ENCODE measurements around the gene SMAD6.

Gene SMAD6

DNA sequence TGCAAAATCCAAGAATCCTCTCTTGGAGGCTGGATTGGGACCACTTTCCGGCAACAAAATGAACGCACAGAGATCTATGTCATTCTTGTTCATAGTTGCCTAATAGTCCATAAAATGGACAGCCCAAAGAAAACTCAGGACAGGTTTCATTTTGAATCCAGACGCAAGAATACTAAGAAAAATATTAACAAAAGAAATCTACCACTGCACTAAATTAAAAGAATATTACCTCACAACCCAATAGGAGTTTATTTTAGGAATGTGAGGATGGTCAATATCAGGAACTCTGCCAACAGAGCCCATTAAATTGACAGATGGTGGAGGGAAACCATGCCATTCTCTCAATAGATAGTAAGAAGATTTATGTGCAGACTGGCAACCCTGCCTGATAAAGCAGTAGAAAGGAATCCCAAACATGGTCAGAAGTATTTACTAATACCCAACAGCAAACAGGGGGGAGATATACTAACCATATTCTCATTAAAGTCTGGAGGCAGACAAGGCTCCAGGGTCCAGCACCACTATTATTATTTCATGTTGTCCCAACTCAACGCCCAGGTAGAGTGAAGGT, 127.6 kb downstream of the SMAD6 start:
- no peak overlapping the region for H3K4me2 ChIP-seq (ENCODE audit: low read depth, low read length, poor library complexity, severe bottlenecking)
- no peaks in the 10 kb centered on the region for H3K4me1 ChIP-seq (ENCODE audit: insufficient read depth, low read length, poor library complexity, severe bottlenecking)
- H3K9me2 ChIP-seq (replicated peaks; ENCODE audit: low read depth, low read length), result no peaks in the 10 kb centered on the region
- no peak overlapping the region for H3K9ac ChIP-seq (ENCODE audit: low read depth, low read length, poor library complexity, severe bottlenecking)
- H3K79me2 ChIP-seq (ENCODE audit: insufficient read depth, low read length), result no peaks in the 10 kb centered on the region
- no peaks in the 10 kb centered on the region for H3F3A ChIP-seq (ENCODE audit: low read depth)
- H3K36me3 ChIP-seq (ENCODE audit: insufficient read depth, low read length), result no peaks in the 10 kb centered on the region
- no peaks in the 10 kb centered on the region for H4K20me1 ChIP-seq (ENCODE audit: insufficient read depth, low read length, poor library complexity, severe bottlenecking)
- H3K27me3 ChIP-seq (ENCODE audit: insufficient read depth, low read length, poor library complexity, severe bottlenecking), result no peaks in the 10 kb centered on the region
- no peak for TF ChIP-seq EZH2phosphoT487 (IDR thresholded peaks at IDR 0.05; ENCODE audit: borderline replicate concordance)
- TF ChIP-seq, protein P1, sequence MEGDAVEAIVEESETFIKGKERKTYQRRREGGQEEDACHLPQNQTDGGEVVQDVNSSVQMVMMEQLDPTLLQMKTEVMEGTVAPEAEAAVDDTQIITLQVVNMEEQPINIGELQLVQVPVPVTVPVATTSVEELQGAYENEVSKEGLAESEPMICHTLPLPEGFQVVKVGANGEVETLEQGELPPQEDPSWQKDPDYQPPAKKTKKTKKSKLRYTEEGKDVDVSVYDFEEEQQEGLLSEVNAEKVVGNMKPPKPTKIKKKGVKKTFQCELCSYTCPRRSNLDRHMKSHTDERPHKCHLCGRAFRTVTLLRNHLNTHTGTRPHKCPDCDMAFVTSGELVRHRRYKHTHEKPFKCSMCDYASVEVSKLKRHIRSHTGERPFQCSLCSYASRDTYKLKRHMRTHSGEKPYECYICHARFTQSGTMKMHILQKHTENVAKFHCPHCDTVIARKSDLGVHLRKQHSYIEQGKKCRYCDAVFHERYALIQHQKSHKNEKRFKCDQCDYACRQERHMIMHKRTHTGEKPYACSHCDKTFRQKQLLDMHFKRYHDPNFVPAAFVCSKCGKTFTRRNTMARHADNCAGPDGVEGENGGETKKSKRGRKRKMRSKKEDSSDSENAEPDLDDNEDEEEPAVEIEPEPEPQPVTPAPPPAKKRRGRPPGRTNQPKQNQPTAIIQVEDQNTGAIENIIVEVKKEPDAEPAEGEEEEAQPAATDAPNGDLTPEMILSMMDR (conservative IDR thresholded peaks at IDR 0.05; ENCODE audit: low read length), result no peak
- H2AFZ ChIP-seq (ENCODE audit: low read length), result no peak overlapping the region
- no peak overlapping the region for H3K4me3 ChIP-seq (ENCODE audit: low read length, poor library complexity, severe bottlenecking)
- H3K9me3 ChIP-seq (ENCODE audit: insufficient read depth, low read depth, low read length), result no peaks in the 10 kb centered on the region

DNA sequence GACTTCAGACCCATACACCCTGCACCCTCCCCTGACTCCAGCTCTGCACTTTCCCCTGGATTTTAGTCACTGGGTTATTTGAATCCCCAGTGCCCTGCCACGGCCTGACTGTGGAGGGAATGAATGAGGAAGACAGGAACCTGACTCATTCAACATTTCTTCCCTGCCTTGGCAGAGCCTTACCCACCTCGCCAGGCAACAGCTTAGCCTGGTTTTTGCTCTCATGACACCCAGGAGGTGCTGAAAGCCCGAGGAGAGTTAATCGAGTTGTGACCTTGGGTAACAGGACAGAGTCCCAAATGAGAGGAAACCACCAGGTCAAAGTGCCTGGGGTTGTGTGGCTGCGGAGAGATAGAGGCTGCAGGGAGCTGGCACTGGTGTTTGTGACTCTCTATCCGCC, 128.3 kb downstream of the SMAD6 start:
- Histone ChIP-seq H3K36me3 (ENCODE audit: insufficient read depth, low read length) (no peaks in the 10 kb centered on the region), H3K4me2 (ENCODE audit: low read depth, low read length, poor library complexity, severe bottlenecking) (no peak overlapping the region), H3K79me2 (ENCODE audit: insufficient read depth, low read length) (no peaks in the 10 kb centered on the region), H3K9me3 (ENCODE audit: insufficient read depth, low read depth, low read length) (no peaks in the 10 kb centered on the region), H3K4me1 (ENCODE audit: insufficient read depth, low read length, poor library complexity, severe bottlenecking) (no peaks in the 10 kb centered on the region), H3K9me2 (replicated peaks; ENCODE audit: low read depth, low read length) (no peaks in the 10 kb centered on the region), H3K9ac (ENCODE audit: low read depth, low read length, poor library complexity, severe bottlenecking) (no peak overlapping the region), H4K20me1 (ENCODE audit: insufficient read depth, low read length, poor library complexity, severe bottlenecking) (no peaks in the 10 kb centered on the region), H2AFZ (ENCODE audit: low read length) (no peak overlapping the region), H3K27me3 (ENCODE audit: insufficient read depth, low read length, poor library complexity, severe bottlenecking) (no peaks in the 10 kb centered on the region), H3F3A (ENCODE audit: low read depth) (no peaks in the 10 kb centered on the region), H3K4me3 (ENCODE audit: low read length, poor library complexity, severe bottlenecking) (no peak overlapping the region)
- no peak for TF ChIP-seq EZH2phosphoT487 (IDR thresholded peaks at IDR 0.05; ENCODE audit: borderline replicate concordance)
- TF ChIP-seq, protein P1 (conservative IDR thresholded peaks at IDR 0.05; ENCODE audit: low read length), result no peak

DNA sequence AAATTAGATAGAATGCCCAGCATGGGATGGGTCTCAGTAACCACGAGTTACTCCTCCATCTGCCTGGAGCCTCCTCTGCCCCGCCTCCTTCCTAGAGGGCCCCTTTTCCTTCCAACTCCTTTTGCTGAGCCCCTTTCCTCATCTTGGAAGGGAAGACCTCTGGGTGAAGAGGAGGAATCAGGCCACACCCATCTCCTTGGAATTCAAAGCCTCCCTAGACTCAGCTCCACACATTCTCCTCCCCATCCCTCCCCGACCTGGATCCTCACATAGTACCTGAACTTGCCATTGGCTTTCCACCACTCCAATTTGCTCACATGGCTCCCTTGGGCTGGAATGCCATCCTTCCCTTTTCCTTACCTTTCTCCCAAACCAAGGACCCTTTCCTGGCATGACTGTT, 128.8 kb downstream of the SMAD6 start:
- no peak overlapping the region for H3K4me3 ChIP-seq (ENCODE audit: low read length, poor library complexity, severe bottlenecking)
- no peaks in the 10 kb centered on the region for H3K27me3 ChIP-seq (ENCODE audit: insufficient read depth, low read length, poor library complexity, severe bottlenecking)
- no peaks in the 10 kb centered on the region for H3K9me2 ChIP-seq (replicated peaks; ENCODE audit: low read depth, low read length)
- no peak overlapping the region for H3K9ac ChIP-seq (ENCODE audit: low read depth, low read length, poor library complexity, severe bottlenecking)
- no peaks in the 10 kb centered on the region for H3K9me3 ChIP-seq (ENCODE audit: insufficient read depth, low read depth, low read length)
- TF ChIP-seq, protein P1 (conservative IDR thresholded peaks at IDR 0.05; ENCODE audit: low read length), result no peak
- TF ChIP-seq EZH2phosphoT487 (IDR thresholded peaks at IDR 0.05; ENCODE audit: borderline replicate concordance), result no peak
- no peaks in the 10 kb centered on the region for H3K4me1 ChIP-seq (ENCODE audit: insufficient read depth, low read length, poor library complexity, severe bottlenecking)
- H3K36me3 ChIP-seq (ENCODE audit: insufficient read depth, low read length), result no peaks in the 10 kb centered on the region
- no peak overlapping the region for H3K4me2 ChIP-seq (ENCODE audit: low read depth, low read length, poor library complexity, severe bottlenecking)
- no peaks in the 10 kb centered on the region for H3K79me2 ChIP-seq (ENCODE audit: insufficient read depth, low read length)
- no peak overlapping the region for H2AFZ ChIP-seq (ENCODE audit: low read length)
- H4K20me1 ChIP-seq (ENCODE audit: insufficient read depth, low read length, poor library complexity, severe bottlenecking), result no peaks in the 10 kb centered on the region
- no peaks in the 10 kb centered on the region for H3F3A ChIP-seq (ENCODE audit: low read depth)
